Muscle layer of colon (tissue), 2 donors: ENCODE data around the gene DEPDC5.
A peak's percentile ranks its signal among the peaks of the same experiment; 100 is the strongest.
"Not testable (repeated sequence)": the region's sequence is repeated elsewhere in the genome, so short reads cannot be mapped to it uniquely, and the experiment has no call there.

Source experiments
- H3K27ac ChIP-seq: one replicate; pipeline ENCODE4 v1.7.0; 2013; ENCODE audit warnings: low read depth, mild to moderate bottlenecking, low read length, moderate library complexity
- H3K27me3 ChIP-seq, 2 donors: one replicate each; pipeline ENCODE4 v1.7.0; 2013; ENCODE audit warnings: low read length in 2 of 2, mild to moderate bottlenecking in 2 of 2; ENCODE audit not compliant: insufficient read depth in 2 of 2, control insufficient read depth in 1 of 2
- H3K36me3 ChIP-seq: one replicate; pipeline ENCODE4 v1.7.0; 2013; ENCODE audit warnings: mild to moderate bottlenecking, low read length; ENCODE audit not compliant: insufficient read depth
- H3K4me1 ChIP-seq: one replicate; pipeline ENCODE4 v1.7.0; 2013; ENCODE audit warnings: mild to moderate bottlenecking, low read length; ENCODE audit not compliant: insufficient read depth
- H3K4me3 ChIP-seq, 2 donors: one replicate each; pipeline ENCODE4 v1.7.0; 2013; ENCODE audit warnings: low read length in 2 of 2, low read depth in 1 of 2, mild to moderate bottlenecking in 1 of 2, moderate library complexity in 1 of 2
- H3K9ac ChIP-seq: one replicate; pipeline ENCODE4 v1.7.0; 2013; ENCODE audit warnings: low read length
- H3K9me3 ChIP-seq: one replicate; pipeline ENCODE4 v1.7.0; 2013; ENCODE audit warnings: mild to moderate bottlenecking, low read length
- donor health status: abdominal sarcoma.
- donor health status: Adenocarcinoma of cecum.

Gene DEPDC5

DNA sequence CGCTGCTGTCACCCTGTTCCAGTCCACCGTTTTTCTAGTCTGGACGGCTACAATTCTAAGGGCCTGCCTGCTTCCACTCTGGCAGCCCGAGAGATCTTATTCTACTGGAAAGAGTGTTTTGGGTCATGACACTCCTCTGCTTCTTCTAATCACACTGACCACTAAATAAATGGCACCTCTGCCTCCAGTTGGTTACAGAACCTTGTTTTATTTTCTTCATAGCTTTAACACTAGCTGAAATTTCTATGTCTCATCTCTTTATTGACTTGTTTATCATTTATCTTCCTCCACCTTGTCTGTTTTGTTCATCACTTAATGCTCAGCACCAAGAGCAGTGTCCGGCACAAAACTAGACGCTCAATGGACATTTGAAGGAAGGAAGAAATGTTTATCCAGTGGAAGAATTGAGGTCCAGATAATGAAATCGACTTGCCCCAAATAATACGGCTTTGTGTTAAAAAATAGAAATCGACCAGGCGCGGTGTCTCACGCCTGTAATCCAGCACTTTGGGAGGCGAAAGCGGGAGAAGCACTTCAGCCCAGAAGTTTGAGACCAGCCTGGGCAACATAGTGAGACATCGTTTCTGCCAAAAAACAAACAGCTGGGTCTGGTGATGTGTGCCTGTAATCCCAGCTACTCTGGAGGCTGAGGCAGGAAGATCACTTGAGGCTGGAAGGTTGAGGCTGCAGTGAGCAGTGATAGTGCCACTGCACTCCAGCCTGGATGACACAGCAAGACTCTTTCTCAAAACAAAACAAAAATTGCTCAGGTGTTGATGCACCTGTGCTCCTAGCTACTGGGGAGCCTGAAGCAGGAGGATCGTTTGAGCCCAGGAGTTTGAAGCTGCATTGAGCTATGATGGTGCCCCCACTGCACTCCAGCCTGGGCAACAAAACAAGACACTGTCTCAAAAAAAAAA lies 3.2 kb upstream of the DEPDC5 start:
- Histone ChIP-seq H3K9me3 (no peaks in the 10 kb centered on the region), H3K9ac (peak overlapping the region; percentile 51), H3K27ac (peak overlapping the region; percentile 87), H3K36me3 (no peaks in the 10 kb centered on the region), H3K27me3 (no peaks in the 10 kb centered on the region), H3K4me3 (peak overlapping the region in 1 of 2 donors; percentile 89), H3K4me1 (peaks cover 46% of the 10 kb centered on the region)

DNA sequence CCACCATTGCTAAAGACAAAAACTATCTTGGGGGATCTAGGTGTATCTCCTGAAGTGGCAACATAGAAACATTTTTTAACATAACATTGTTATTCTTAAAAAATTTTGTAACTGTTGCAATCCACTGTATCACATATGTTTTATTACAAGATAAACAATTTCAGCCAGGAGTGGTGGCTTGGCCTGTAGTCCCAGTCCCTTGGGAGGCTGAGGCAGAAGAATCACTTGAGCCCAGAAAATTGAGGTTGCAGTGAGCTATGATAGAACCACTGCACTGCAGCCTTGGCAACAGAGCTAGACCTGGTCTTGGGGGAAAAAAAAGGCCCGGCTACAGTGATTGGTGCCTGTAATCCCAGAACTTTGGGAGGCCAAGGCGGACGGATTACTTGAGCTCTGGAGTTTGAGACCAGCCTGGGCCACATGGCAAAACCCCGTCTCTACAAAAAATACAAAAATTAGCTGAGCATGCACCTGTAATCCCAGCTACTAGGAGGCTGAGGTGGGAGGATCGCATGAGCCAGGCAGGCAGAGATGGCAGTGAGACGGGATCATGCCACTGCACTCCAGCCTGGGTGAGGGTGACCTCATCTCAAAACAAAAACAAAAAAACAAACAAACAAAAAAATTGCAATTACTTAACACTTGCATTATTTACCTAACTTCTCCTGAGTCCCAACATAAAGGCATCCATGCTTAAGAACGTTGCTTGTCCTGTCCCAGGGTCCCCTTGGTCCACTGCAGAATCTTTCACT lies 1.5 kb upstream of the DEPDC5 start:
- Histone ChIP-seq H3K36me3 (no peaks in the 10 kb centered on the region), H3K9me3 (no peaks in the 10 kb centered on the region), H3K9ac (peak overlapping the region; percentile 93), H3K27ac (peak overlapping the region; percentile 89), H3K27me3 (no peaks in the 10 kb centered on the region), H3K4me3 (no peak overlapping the region), H3K4me1 (peaks cover 46% of the 10 kb centered on the region)

DNA sequence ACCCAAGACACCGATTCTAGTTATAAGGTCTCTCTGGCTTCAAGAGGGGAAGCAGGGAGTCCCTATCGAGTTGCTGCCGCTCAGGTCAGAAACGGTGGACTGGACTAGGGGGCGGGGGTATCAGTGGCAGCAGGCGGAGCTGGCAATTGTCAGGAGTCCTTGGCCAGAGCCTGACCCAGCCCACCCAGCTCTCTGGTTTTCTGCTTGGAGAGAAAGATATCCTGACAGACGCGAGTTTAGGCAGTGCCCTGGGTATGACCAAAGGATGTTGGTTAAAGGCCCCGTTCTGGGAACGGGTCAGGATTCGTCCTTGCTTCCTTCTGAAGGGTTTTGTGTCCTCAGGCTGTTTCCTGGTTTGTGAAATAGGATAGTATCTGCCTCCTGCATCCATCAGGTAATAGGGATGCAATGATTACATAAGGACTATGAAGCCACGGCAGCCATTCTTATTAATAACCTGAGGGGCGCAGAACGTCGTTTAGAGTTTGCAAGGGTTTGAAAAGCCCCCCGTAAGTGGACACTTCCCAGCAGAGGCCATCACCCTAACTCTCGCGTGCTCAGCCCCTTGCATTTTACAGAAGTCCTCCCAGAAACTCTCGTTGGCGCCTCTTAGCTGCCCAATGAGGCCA lies 700 bp upstream of the DEPDC5 start:
- Histone ChIP-seq H3K9me3 (no peaks in the 10 kb centered on the region), H3K9ac (peak overlapping the region; percentile 93), H3K36me3 (no peaks in the 10 kb centered on the region), H3K4me3 (peak overlapping the region; percentile 77 to 84), H3K4me1 (peaks cover 42% of the 10 kb centered on the region), H3K27me3 (no peaks in the 10 kb centered on the region), H3K27ac (peak overlapping the region; percentile 89)

DNA sequence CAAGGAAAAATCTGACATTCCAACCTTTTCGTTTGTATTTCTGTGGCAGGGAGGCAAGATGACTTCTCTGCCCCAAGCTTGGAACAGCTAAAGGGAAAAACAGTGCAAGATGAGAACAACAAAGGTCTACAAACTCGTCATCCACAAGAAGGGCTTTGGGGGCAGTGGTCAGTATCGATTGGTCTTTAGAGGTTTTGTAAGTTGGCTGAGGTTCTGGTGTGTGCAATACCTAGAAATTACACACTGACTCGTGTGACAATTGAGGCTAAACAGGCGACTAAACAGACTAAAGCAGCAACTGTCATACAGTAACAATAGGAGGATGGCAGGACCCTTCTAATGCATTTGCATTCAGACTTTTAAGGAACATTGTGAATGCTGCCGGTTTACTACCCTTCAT lies 994 bp downstream of the DEPDC5 start:
- no peaks in the 10 kb centered on the region for H3K36me3 ChIP-seq
- H3K27ac ChIP-seq: peak overlapping the region; percentile 62
- no peaks in the 10 kb centered on the region for H3K27me3 ChIP-seq
- H3K4me3 ChIP-seq: peak overlapping the region in 1 of 2 donors; percentile 84
- H3K9me3 ChIP-seq: no peaks in the 10 kb centered on the region
- H3K9ac ChIP-seq: peak overlapping the region; percentile 73
- H3K4me1 ChIP-seq: peaks cover 29% of the 10 kb centered on the region

DNA sequence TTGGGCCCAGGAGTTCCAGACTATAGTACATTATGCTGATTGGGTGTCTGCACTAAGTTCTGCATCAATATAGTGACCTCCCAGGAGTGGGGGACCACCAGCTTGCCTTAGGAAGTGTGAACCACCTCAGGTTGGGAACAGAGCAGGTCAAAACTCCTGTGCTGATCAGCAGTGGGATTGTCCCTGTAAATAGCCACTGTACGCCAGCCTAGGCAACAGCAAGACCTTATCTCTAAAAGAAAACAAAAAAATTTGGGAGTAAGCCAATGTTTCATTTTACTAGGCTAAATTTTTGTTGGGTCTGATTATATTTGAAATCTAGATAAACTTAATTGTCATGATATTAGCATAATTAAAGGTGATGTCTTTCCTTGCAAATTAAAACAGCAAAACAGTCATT lies 3.4 kb downstream of the DEPDC5 start:
- peaks cover 15% of the 10 kb centered on the region for H3K36me3 ChIP-seq

DNA sequence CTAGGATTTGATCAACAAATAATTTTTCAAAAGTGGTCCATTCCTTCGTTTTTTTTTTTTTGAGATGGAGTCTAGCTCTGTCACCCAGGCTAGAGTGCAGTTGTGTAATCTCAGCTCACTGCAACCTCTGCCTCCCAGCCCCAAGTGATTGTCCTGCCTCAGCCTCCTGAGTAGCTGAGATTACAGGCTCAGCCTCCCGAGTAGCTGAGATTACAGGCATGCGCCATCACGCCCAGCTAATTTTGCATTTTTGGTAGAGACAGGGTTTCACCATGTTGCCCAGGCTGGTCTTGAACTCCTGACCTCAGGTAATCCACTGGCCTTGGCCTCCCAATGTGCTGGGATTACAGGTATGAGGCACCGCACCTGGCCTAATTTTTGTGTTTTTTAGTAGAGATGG lies 5.0 kb downstream of the DEPDC5 start:
- not testable (repeated sequence) for H3K9me3 ChIP-seq, H3K9ac ChIP-seq, H3K4me3 ChIP-seq, H3K4me1 ChIP-seq, H3K27ac ChIP-seq, H3K27me3 ChIP-seq
- H3K36me3 ChIP-seq: peaks cover 15% of the 10 kb centered on the region

More for the DNA sequence above, 3.4 kb downstream of the DEPDC5 start:
- no peak overlapping the region for H3K9ac ChIP-seq
- H3K9me3 ChIP-seq: no peaks in the 10 kb centered on the region
- no peak overlapping the region for H3K27ac ChIP-seq
- H3K4me3 ChIP-seq: no peak overlapping the region
- H3K4me1 ChIP-seq: peaks cover 23% of the 10 kb centered on the region
- H3K27me3 ChIP-seq: no peaks in the 10 kb centered on the region

DNA sequence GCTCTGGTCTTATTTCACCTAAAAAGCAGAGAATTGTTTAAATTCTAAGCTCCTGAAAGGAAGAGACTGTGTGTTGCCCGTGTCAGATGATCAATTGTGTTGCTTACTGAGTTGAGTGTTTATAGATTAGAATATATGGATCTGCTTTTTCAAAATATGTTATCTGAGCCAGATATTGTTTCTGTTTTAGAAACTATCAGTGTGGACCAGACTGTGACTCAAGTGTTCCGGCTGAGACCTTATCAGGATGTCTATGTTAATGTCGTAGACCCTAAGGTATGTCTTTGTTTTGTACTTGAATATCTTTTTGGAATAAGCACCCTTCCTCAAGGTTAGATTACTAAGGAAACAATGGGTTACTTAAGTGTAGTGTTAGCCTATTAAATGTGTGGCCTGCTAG lies 11.0 kb downstream of the DEPDC5 start:
- no peaks in the 10 kb centered on the region for H3K9me3 ChIP-seq
- no peaks in the 10 kb centered on the region for H3K27me3 ChIP-seq
- peaks cover 40% of the 10 kb centered on the region for H3K36me3 ChIP-seq
- no peak overlapping the region for H3K27ac ChIP-seq
- no peaks in the 10 kb centered on the region for H3K4me1 ChIP-seq
- H3K4me3 ChIP-seq: no peak overlapping the region
- H3K9ac ChIP-seq: no peak overlapping the region

DNA sequence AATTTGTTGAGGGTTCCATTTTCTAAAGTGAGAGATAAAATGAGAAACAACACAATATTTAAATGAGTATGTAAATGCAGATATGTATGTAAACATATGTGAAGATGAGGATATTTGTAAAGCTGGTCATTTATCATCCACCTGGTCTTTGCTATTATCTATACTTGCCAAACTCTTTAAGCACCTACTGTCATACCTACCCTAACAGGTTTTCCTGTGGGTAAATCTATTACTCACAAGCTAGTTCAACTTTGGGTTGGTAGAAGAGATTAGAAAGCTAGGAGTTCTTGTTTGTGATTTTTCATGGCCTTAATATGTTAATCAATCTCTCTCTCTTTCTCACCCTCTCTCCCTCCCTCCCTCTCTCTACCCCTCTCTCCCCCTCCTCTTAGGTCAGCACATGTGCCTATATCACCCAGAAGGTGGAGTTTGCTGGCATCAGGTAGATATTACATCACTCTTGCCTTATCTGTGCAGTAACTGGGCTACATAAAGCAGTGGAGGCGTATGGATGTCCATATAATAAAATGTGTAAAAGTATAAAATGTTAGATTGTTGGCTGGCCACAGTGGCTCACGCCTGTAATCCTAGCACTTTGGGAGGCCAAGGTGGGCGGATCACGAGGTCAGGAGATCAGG lies 14.7 kb downstream of the DEPDC5 start:
- no peak overlapping the region for H3K4me3 ChIP-seq
- H3K9ac ChIP-seq: no peak overlapping the region
- H3K4me1 ChIP-seq: no peaks in the 10 kb centered on the region
- no peaks in the 10 kb centered on the region for H3K27me3 ChIP-seq
- peaks cover 41% of the 10 kb centered on the region for H3K36me3 ChIP-seq
- H3K27ac ChIP-seq: no peak overlapping the region
- H3K9me3 ChIP-seq: no peaks in the 10 kb centered on the region

DNA sequence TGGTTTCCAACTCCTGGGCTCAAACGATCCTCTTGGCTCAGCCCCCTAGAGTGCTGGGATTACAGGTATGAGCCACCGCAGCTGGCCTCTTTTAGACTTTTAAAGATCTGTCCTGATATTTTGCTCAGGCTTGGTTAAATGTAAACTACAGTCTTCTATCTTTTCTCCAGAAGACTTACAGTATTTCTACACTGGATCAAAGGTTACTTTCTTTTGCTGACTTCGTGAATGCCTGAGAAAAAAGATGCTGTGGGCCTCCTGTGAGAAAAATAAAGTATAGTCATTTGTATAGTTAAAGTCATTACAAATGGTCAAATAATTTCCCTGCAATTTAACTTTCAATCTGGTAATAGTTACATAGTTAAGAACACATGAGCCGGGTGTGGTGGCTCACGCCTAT lies 19.6 kb downstream of the DEPDC5 start:
- H3K4me1 ChIP-seq: no peaks in the 10 kb centered on the region
- H3K4me3 ChIP-seq: no peak overlapping the region
- H3K9me3 ChIP-seq: no peaks in the 10 kb centered on the region
- peaks cover 32% of the 10 kb centered on the region for H3K36me3 ChIP-seq
- no peak overlapping the region for H3K27ac ChIP-seq
- no peak overlapping the region for H3K9ac ChIP-seq
- H3K27me3 ChIP-seq: no peaks in the 10 kb centered on the region

DNA sequence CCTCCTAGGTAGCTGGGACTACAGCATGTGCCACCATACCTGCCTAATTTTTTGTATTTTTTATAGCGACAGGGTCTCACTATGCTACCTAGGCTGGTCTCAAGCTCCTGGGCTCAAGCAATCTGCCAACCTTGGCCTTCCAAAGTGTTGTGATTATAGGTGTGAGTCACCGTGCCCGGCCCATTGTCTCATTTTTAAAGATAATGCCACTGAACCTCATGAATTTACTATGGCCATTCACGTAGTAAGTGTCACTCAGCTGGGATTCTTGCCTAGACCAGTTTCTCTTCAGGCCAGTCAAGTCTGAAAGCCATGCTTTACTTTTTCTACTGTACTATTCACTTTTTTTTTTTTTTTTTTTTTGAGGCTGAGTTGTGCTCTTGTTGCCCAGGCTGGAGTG lies 22.4 kb downstream of the DEPDC5 start:
- no peak overlapping the region for H3K9ac ChIP-seq
- peaks cover 42% of the 10 kb centered on the region for H3K36me3 ChIP-seq
- H3K4me1 ChIP-seq: no peaks in the 10 kb centered on the region
- H3K4me3 ChIP-seq: no peak overlapping the region
- no peak overlapping the region for H3K27ac ChIP-seq
- H3K27me3 ChIP-seq: no peaks in the 10 kb centered on the region
- no peaks in the 10 kb centered on the region for H3K9me3 ChIP-seq

DNA sequence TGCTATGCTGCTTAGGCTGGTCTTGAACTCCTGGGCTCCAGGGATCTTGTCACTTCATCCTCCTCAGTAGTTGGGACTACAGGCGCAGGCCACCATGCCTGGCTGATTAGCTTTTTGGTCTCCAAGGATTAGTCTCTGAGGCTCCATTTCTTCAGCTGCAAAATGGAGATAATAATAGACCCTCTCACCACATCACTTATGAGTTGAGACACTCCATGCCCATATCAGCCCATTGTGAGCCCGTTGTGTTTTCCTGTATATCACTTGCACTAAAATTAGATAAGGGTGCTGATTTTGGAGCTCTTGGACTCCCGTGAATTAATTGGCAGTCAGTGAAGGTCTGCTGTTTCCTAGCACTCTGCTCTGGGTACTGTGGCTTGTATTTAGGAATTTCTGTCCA lies 36.0 kb downstream of the DEPDC5 start:
- Histone ChIP-seq H3K4me1 (no peaks in the 10 kb centered on the region), H3K9ac (no peak overlapping the region), H3K4me3 (no peak overlapping the region), H3K36me3 (peaks cover 14% of the 10 kb centered on the region), H3K9me3 (no peaks in the 10 kb centered on the region), H3K27ac (no peak overlapping the region), H3K27me3 (no peaks in the 10 kb centered on the region)
